Measurements from ENCODE around the gene HSPH1. TPM values are rescaled to one million over a fixed set of nuclear protein-coding genes. Genes with fewer than 3 reads are reported as not detected.

Gene HSPH1
- total and polyA plus RNA-seq, 10 of the 15 experiments (the other 5 are each of a cell fraction or from before 2014, with no cell fraction given): 40.2 to 159 (median 92.6) TPM

DNA sequence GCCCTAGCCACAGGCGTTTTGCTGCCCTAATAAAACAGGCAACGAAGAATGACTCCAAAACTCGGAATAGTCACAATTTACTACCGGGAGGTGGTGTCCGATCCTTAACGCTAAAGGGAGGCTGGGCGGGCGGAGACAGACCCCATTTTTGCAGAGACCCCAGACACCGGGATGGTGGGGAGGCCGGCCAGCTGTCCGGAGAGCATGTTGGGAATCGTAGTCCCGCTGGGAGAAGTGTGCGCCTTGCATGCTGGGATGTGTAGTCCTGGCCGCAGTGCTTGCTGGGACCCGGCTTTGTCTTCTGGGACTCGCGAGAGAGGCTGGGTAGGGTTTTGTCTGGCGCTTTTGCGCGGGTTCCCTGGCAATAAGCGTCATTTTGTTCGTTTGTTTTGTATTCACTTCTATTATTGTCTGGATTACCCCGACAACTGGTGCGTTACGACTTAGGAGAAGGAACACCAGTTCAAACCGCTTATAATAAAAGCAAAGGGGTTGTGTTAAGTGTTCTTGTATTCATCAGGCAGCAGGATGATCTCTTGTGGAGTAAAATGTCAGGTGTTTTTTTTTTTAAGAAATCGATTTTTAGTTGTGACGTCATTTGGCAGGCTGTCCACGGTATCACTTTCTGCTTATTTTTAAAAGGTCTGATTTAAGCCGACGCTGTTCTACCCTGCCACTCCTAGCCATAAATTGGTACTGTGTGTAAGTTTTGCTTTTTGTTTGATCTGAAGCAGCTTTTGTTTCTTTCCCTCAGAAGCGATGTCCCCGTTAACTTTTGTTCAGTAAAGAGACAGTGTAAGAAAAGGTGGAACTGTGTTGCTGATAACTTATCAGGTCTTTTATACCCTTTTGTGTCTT lies 676 bp upstream of the HSPH1 start (continued):
- TF ChIP-seq, protein P1, sequence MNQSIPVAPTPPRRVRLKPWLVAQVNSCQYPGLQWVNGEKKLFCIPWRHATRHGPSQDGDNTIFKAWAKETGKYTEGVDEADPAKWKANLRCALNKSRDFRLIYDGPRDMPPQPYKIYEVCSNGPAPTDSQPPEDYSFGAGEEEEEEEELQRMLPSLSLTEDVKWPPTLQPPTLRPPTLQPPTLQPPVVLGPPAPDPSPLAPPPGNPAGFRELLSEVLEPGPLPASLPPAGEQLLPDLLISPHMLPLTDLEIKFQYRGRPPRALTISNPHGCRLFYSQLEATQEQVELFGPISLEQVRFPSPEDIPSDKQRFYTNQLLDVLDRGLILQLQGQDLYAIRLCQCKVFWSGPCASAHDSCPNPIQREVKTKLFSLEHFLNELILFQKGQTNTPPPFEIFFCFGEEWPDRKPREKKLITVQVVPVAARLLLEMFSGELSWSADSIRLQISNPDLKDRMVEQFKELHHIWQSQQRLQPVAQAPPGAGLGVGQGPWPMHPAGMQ (IDR thresholded peaks at IDR 0.05; ENCODE audit: borderline replicate concordance): peak; percentile 86
- TF ChIP-seq SPI1 (IDR thresholded peaks at IDR 0.05; ENCODE audit: borderline replicate concordance, insufficient read depth, low read depth, low read length) (no peak), CREB1 (IDR thresholded peaks at IDR 0.05; ENCODE audit: low read depth) (peak; percentile 87), JUNB (IDR thresholded peaks at IDR 0.05) (no peak), POLR2AphosphoS5 (IDR thresholded peaks at IDR 0.05; ENCODE audit: low read length) (no peak), FOXK2 (IDR thresholded peaks at IDR 0.05) (peak; percentile 24; the same call in 1 of the 2 replicates), RFX5 (IDR thresholded peaks at IDR 0.05; ENCODE audit: low read depth, low read length) (no peak), IRF4 (IDR thresholded peaks at IDR 0.05; ENCODE audit: low read depth, low read length) (no peak), TAF1 (IDR thresholded peaks at IDR 0.05; ENCODE audit: borderline replicate concordance, low read depth, low read length) (no peak), RBBP5 (conservative IDR thresholded peaks at IDR 0.05) (no peak), MTA3 (IDR thresholded peaks at IDR 0.05; ENCODE audit: borderline replicate concordance, low read length) (no peak), KLF5 (IDR thresholded peaks at IDR 0.05; ENCODE audit: partially characterized antibody) (no peak), NBN (IDR thresholded peaks at IDR 0.05) (no peak; the same call in none of the 2 replicates), POLR2A (IDR thresholded peaks at IDR 0.05; ENCODE audit: low read depth, low read length) (no peak), SIN3A (IDR thresholded peaks at IDR 0.05; ENCODE audit: low read depth, low read length) (peak; percentile 84), ZBED1 (IDR thresholded peaks at IDR 0.05; ENCODE audit: borderline replicate concordance) (no peak), BHLHE40 (IDR thresholded peaks at IDR 0.05; ENCODE audit: borderline replicate concordance in 1 of 2, low read depth in 2 of 2, low read length in 1 of 2) (no peak), ZNF622 (IDR thresholded peaks at IDR 0.05) (no peak), MEF2A (IDR thresholded peaks at IDR 0.05; ENCODE audit: insufficient read depth, low read depth, low read length) (0 out of 2 replicates have a peak, but pooled peaks have one; percentile 19), SMARCA5 (IDR thresholded peaks at IDR 0.05) (no peak), GATAD2B (conservative IDR thresholded peaks at IDR 0.05; ENCODE audit: low read depth) (0 out of 2 replicates have a peak, but pooled peaks have one; percentile 7)
- TF ChIP-seq, protein P2, sequence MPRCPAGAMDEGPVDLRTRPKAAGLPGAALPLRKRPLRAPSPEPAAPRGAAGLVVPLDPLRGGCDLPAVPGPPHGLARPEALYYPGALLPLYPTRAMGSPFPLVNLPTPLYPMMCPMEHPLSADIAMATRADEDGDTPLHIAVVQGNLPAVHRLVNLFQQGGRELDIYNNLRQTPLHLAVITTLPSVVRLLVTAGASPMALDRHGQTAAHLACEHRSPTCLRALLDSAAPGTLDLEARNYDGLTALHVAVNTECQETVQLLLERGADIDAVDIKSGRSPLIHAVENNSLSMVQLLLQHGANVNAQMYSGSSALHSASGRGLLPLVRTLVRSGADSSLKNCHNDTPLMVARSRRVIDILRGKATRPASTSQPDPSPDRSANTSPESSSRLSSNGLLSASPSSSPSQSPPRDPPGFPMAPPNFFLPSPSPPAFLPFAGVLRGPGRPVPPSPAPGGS (IDR thresholded peaks at IDR 0.05; ENCODE audit: borderline replicate concordance, insufficient read depth, low read depth, low read length, poor library complexity, severe bottlenecking): no peak
- TF ChIP-seq, protein P3, sequence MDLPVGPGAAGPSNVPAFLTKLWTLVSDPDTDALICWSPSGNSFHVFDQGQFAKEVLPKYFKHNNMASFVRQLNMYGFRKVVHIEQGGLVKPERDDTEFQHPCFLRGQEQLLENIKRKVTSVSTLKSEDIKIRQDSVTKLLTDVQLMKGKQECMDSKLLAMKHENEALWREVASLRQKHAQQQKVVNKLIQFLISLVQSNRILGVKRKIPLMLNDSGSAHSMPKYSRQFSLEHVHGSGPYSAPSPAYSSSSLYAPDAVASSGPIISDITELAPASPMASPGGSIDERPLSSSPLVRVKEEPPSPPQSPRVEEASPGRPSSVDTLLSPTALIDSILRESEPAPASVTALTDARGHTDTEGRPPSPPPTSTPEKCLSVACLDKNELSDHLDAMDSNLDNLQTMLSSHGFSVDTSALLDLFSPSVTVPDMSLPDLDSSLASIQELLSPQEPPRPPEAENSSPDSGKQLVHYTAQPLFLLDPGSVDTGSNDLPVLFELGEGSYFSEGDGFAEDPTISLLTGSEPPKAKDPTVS (IDR thresholded peaks at IDR 0.05; ENCODE audit: low read depth, low read length): no peak; the same call in 1 of the 2 replicates
- TF ChIP-seq, protein P4, sequence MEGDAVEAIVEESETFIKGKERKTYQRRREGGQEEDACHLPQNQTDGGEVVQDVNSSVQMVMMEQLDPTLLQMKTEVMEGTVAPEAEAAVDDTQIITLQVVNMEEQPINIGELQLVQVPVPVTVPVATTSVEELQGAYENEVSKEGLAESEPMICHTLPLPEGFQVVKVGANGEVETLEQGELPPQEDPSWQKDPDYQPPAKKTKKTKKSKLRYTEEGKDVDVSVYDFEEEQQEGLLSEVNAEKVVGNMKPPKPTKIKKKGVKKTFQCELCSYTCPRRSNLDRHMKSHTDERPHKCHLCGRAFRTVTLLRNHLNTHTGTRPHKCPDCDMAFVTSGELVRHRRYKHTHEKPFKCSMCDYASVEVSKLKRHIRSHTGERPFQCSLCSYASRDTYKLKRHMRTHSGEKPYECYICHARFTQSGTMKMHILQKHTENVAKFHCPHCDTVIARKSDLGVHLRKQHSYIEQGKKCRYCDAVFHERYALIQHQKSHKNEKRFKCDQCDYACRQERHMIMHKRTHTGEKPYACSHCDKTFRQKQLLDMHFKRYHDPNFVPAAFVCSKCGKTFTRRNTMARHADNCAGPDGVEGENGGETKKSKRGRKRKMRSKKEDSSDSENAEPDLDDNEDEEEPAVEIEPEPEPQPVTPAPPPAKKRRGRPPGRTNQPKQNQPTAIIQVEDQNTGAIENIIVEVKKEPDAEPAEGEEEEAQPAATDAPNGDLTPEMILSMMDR (IDR thresholded peaks at IDR 0.05 in 2 of 3, conservative IDR thresholded peaks at IDR 0.05 in 1 of 3; ENCODE audit: control insufficient read depth in 2 of 3, extremely low read depth in 1 of 3, insufficient read depth in 1 of 3, low read depth in 3 of 3, low read length in 3 of 3): no peak
